ENCODE measurements around the gene CCNL2.
A peak's percentile ranks its signal among the peaks of the same experiment; 100 is the strongest.
"Not testable (repeated sequence)": the region's sequence is repeated elsewhere in the genome, so short reads cannot be mapped to it uniquely, and the experiment has no call there.

CCNL2 gene

GRCh38 chr1:1399187-1399871 is at the start of gene CCNL2:
TSS of gene CCNL2 (minus strand) at chr1:1399335. CDS start at chr1:1399306, 29 bp downstream.
- DNase-seq = peak; percentile 99
- in situ Hi-C loops (cut with MboI; ENCODE audit: low pct_unique_long_range_greater_than_20kb, low sequenced_read_pairs) = no loop called here

DNA sequence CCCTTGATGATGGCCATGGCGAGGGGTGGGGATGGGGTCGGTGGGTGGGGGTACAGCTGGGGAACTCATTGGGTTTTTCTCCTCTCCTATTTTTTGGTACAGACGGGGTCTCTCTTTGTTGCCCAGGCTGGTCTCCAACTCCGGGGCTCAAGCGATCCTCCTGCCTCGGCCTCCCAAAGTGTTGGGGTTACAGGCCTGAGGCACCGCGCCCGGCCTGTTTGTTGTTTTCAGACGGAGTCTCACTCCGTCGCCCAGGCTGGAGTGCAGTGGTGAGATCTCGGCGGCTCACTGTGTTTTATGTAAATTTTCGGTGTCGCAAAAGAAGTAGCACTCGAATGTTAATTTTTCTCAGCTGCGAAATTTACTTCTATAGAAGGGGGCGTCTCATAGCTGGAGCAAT is 47.5 kb upstream of the CCNL2 start:
- DNase-seq; in situ Hi-C loops (cut with MboI; ENCODE audit: low pct_unique_long_range_greater_than_20kb, low sequenced_read_pairs): not testable (repeated sequence)

DNA sequence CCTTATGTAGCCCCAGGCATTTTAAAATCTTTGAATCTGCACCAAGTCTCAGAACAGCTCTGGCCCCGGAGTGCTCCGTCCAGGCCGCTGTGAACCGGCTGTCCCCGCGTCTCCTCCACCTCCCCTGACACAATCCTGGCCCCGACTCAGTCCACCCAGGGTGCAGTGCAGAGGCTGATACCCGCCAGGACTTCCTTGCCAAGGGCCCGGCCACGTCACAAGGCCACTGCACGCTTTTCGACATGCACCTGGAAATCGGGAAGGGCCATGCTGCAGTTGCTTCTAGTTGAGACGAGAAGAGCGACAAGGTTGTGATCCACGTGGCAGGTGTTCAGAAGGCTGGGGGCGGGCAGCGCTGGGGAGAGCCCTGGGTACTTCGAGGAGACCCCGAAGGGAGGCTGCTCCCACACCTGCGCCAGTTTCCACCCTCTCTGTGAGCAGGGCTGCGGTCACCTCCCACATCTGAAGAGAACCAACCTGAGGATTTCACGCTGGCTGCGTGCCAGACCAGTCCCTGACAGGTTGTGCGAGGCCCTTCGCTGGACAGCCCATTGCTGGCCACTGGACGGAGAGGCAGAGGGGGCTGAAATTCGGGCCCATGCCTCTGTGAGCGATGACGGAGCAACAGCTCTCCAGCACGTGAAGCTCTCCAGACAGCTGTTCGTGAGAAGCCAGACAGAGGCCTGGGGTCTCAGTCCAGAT is 43.1 kb upstream of the CCNL2 start:
- no peak for DNase-seq
- in situ Hi-C loops (cut with MboI; ENCODE audit: low pct_unique_long_range_greater_than_20kb, low sequenced_read_pairs) = no loop called here

DNA sequence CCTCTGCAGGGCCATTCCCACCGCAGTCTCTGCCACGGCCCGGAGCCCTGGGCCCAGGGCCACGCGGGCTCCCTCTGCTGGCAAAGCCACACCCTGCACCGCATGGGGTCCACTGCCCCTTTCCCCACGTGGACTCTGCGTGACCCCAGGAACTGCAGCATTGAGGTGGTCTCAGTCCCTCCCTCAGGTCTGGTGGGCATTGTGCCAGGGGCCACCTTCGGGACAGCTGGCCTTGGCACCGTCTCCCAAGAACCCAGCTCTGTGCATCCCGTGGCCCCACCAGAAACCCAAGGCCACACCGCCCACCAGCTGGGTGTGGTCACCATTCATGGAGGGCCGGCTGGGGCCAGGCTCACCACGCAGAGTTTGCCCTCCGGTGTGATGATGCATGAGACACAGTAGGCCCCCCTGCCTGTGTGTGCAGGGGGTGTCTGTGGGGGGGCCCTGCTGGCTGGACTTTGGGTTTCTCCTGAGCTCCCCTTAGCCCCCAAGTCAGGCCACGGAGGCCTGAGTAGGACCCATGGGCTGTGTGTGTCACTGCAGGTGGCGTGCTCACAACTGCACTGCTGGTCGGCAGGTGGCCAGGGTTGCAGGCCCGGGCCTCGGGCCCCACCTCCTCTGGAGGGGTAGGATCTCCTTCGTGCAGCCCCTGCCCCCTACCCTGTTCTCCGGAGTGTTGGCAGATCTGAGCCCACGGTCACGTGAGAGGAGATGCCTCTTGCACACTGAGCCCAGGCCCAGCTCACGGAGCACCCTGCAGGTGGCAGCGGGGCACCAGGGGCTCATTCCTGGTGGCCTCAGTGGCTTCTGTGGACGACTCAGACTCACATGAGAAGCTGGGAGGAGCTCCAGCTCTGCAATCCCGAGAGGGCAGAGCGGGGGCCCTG is 42.1 kb upstream of the CCNL2 start:
- DNase-seq = peak; percentile 61
- in situ Hi-C loops (cut with MboI; ENCODE audit: low pct_unique_long_range_greater_than_20kb, low sequenced_read_pairs) = no loop called here

DNA sequence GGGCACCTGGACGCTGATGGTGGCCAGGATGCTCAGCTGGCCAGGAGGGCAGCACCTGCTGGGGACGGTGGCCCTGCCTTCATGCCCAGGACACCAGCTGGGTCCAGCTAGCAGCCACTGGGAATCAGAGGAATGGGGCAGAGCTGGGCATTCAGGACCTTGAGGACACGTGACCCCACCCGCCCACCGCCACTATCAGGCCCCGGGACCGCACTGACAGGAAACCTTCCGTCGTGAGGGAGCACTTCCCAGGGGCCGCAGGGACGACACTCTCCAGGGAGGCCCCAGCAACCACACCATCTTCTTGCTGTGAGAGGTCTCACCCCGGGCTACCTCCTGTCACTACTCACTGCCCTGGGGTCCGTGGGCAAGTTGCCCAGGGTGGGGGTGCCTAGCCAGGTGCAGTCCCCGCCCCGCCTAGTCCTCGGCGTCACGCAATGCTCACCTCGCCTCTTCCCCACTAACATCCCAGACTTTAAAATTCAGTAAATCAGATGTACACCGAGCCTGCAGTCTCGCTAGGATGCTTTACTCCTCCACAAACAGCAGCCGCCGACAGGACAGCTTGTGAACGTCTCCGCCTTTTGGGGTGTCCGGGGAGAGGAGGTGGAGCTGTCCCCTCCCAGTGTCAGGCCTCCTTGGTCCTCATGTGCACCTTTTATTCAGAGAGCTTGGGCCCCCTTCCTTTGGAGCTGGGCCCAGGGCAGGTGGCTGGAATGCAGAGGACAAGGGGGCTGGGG is 41.3 kb upstream of the CCNL2 start:
- DNase-seq = no peak
- in situ Hi-C loops (cut with MboI; ENCODE audit: low pct_unique_long_range_greater_than_20kb, low sequenced_read_pairs) = no loop called here

GRCh38 chr1:1439546-1440261 is 40.6 kb upstream of the CCNL2 start:
- no peak for DNase-seq
- in situ Hi-C loops (cut with MboI; ENCODE audit: low pct_unique_long_range_greater_than_20kb, low sequenced_read_pairs) = no loop called here

- no peak for DNase-seq
- in situ Hi-C loops (cut with MboI; ENCODE audit: low pct_unique_long_range_greater_than_20kb, low sequenced_read_pairs) = no loop called here
These were observed 39.6 kb upstream of the CCNL2 start for GRCh38 chr1:1438531-1439381.

GRCh38 chr1:1437904-1438376 is 38.8 kb upstream of the CCNL2 start:
- in situ Hi-C loops (cut with MboI; ENCODE audit: low pct_unique_long_range_greater_than_20kb, low sequenced_read_pairs) = no loop called here
- no peak for DNase-seq

GRCh38 chr1:1437033-1437903 is 38.1 kb upstream of the CCNL2 start:
- in situ Hi-C loops (cut with MboI; ENCODE audit: low pct_unique_long_range_greater_than_20kb, low sequenced_read_pairs) = no loop called here
- DNase-seq = no peak

DNA sequence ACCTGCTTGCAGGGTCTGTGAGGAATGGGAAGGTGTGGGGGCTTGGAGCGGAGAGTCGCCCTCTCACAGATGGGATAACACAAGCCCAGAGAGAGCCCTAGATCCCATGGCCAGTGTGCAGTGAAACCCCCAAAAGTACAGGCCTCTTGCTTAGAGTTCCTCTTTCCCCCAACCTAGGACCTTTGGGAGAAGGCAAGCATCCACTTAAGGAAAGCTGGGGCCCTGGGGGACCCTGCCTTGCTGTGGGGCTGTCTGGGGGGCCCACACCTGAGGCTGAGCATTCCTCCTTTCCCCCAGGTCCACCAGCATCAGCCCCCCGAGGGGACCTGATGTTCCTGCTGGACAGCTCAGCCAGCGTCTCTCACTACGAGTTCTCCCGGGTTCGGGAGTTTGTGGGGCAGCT is 37.5 kb upstream of the CCNL2 start:
- in situ Hi-C loops (cut with MboI; ENCODE audit: low pct_unique_long_range_greater_than_20kb, low sequenced_read_pairs) = no loop called here
- DNase-seq = peak; percentile 20

- in situ Hi-C loops (cut with MboI; ENCODE audit: low pct_unique_long_range_greater_than_20kb, low sequenced_read_pairs) = no loop called here
- no peak for DNase-seq
These were observed 36.9 kb upstream of the CCNL2 start for GRCh38 chr1:1435911-1436629.

- in situ Hi-C loops (cut with MboI; ENCODE audit: low pct_unique_long_range_greater_than_20kb, low sequenced_read_pairs) = no loop called here
- DNase-seq = peak; percentile 65
These were observed 36.2 kb upstream of the CCNL2 start, which contains the start of gene VWA1 for GRCh38 chr1:1435106-1435903. TSS of gene VWA1 (plus strand) at chr1:1435690. CDS start at chr1:1435749, 59 bp downstream.

DNA sequence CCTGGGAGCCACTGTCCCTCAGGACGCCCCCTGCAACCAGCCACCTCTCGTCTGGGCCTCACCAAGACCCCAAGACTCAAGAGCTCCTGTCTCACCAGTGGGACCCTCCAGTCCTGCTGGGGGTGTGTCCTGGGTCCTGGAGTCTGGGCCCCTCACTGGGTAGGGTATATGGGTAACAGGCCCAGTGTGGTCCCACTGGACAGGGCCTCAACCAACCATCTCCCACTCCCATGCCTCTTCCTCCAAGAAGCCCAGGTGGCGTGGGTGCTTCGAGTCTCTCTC is 35.6 kb upstream of the CCNL2 start:
- in situ Hi-C loops (cut with MboI; ENCODE audit: low pct_unique_long_range_greater_than_20kb, low sequenced_read_pairs) = no loop called here
- peak; percentile 14 for DNase-seq

DNA sequence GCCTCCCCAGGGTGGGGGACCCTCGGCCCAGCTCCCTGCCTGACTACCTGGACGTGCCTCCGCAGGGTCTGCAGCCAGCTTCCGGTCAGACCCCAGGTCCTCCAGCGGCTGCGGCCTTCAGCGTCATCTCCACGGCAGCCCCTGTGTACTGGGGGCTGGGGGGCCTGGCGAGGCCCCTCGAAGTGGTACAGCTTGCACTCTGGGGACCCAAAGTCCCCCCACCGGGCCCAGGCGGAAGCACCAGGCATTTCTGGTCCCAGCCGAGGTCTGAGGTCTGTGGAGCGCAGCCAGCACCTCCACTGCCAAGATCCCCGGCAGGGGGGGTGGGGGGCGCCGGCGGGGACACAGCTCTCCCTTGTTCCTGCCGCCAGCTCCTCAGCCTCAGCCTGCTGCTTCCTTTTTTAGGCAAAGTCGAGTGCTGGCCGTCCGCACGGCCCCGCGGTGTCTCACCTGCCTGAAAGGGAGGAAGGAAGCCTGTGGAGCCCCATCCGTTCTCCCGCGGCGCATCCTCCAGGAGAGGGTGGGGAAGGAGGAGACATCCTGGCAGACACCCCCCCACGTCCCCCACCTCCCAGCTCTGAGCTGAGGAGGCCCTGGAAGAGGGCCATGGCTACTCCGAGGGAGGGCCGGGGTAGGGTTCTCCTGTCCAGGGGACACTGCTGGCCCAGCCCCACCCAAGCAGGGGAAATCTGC is 35.1 kb upstream of the CCNL2 start:
- in situ Hi-C loops (cut with MboI; ENCODE audit: low pct_unique_long_range_greater_than_20kb, low sequenced_read_pairs) = no loop called here
- peak; percentile 79 for DNase-seq

- in situ Hi-C loops (cut with MboI; ENCODE audit: low pct_unique_long_range_greater_than_20kb, low sequenced_read_pairs) = no loop called here
- peak; percentile 39 for DNase-seq
These were observed 34.6 kb upstream of the CCNL2 start for GRCh38 chr1:1433804-1434130.
